HepG2 (cell line): ENCODE data around the gene NEDD4L. TPM values are rescaled to one million over a fixed set of nuclear protein-coding genes. Genes with fewer than 3 reads are reported as not detected.

ENCODE experiments used
- ERF ChIP-seq: IDR thresholded peaks from 2 replicates; pipeline ENCODE4 v1.6.1; 2018; ENCODE audit warnings: missing biosample characterization, missing genetic modification reagents
- ISL2 ChIP-seq: sonication (generic); formaldehyde crosslinking; IDR thresholded peaks from 2 replicates; pipeline ENCODE4 v1.5.0; 2020; ENCODE audit warnings: missing genetic modification reagents
- MAFK ChIP-seq, 2 experiments: IDR thresholded peaks in 1 of 2; conservative IDR thresholded peaks in 1 of 2; 2 replicates each; pipeline ENCODE4 v1.6.1; 2011; ENCODE audit warnings: improper control_type of control experiment in 2 of 2, low read length in 2 of 2
- MBNL3 ChIP-seq: fragments of 250-450 bp; sonication (Bioruptor Pico); conservative IDR thresholded peaks from 2 replicates; pipeline ENCODE4 v1.8.0; 2022; ENCODE audit warnings: mild to moderate bottlenecking, inconsistent platforms
- MIXL1 ChIP-seq: IDR thresholded peaks from 2 replicates; pipeline ENCODE4 v1.6.1; 2016
- POLR2AphosphoS5 ChIP-seq: IDR thresholded peaks from 2 replicates; pipeline ENCODE4 v1.6.1; 2012; ENCODE audit warnings: low read depth, low read length
- POLR2G ChIP-seq: fragments of 200-400 bp; formaldehyde crosslinking; IDR thresholded peaks from 2 replicates; pipeline ENCODE4 v1.6.1; 2018; ENCODE audit warnings: mild to moderate bottlenecking, low read depth, low read length, moderate library complexity
- TAF1 ChIP-seq: sonication (generic); formaldehyde crosslinking; IDR thresholded peaks from 2 replicates; pipeline ENCODE4 v1.4.0; 2020; ENCODE audit warnings: missing genetic modification reagents
- TAF15 ChIP-seq: fragments of 200-400 bp; formaldehyde crosslinking; IDR thresholded peaks from one replicate; pipeline ENCODE4 v1.6.1; 2018; ENCODE audit warnings: mild to moderate bottlenecking, low read depth, low read length; ENCODE audit not compliant: poor library complexity, severe bottlenecking
- ZEB1 ChIP-seq: IDR thresholded peaks from 2 replicates; pipeline ENCODE4 v1.6.1; 2012; ENCODE audit warnings: mild to moderate bottlenecking, low read depth, inconsistent platforms; ENCODE audit not compliant: insufficient replicate concordance
- ZNF251 ChIP-seq: sonication (generic); formaldehyde crosslinking; IDR thresholded peaks from 2 replicates; pipeline ENCODE4 v1.9.0; 2021; ENCODE audit warnings: mild to moderate bottlenecking, missing genetic modification reagents
- ZNF383 ChIP-seq: sonication (generic); formaldehyde crosslinking; IDR thresholded peaks from 2 replicates; pipeline ENCODE4 v1.4.0; 2020; ENCODE audit warnings: missing genetic modification reagents, mild to moderate bottlenecking, borderline replicate concordance
- ZNF607 ChIP-seq: sonication (generic); formaldehyde crosslinking; IDR thresholded peaks from 2 replicates; pipeline ENCODE4 v1.5.1; 2020; ENCODE audit warnings: missing genetic modification reagents, mild to moderate bottlenecking, borderline replicate concordance
- ZSCAN9 ChIP-seq: IDR thresholded peaks from 2 replicates; pipeline ENCODE4 v1.6.1; 2016; ENCODE audit warnings: borderline replicate concordance
- polyA plus RNA-seq, 8 experiments: library from polyadenylated mRNA; depleted of rRNA in 3 of 8; stranded (reverse) in 7 of 8; unstranded in 1 of 8; fragments of >200 nt; fragmentation: Illumina TruSeq in 4 of 8; extraction: Trizol in 4 of 8; gene quantifications; 2 replicates each; pipeline versions ENCODE4 v1.2.1 to v1.2.3, GENCODE V29; 2011 to 2016; ENCODE audit warnings: low read depth in 4 of 8, missing spikeins in 1 of 8, mixed read lengths in 1 of 8; ENCODE audit not compliant: insufficient read depth in 1 of 8
- total RNA-seq, 5 experiments: library from RNA; depleted of rRNA; stranded (reverse); fragments of >200 nt; fragmentation: Illumina TruSeq; extraction: Trizol; gene quantifications; 2 replicates each; pipeline ENCODE4 v1.2.3, GENCODE V29; 2016; ENCODE audit warnings: low read depth in 1 of 5
- TF ChIP-seq, protein P1 (sequence below): sonication (generic); formaldehyde crosslinking; IDR thresholded peaks from 2 replicates; pipeline ENCODE4 v1.5.0; 2020; ENCODE audit warnings: mild to moderate bottlenecking, missing genetic modification reagents, borderline replicate concordance
- TF ChIP-seq, protein P2 (sequence below): IDR thresholded peaks from 2 replicates; pipeline ENCODE4 v1.6.1; 2016; ENCODE audit warnings: low read depth
- TF ChIP-seq, protein P3 (sequence below): IDR thresholded peaks from 2 replicates; pipeline ENCODE4 v1.6.1; 2016; ENCODE audit warnings: low read depth, control low read depth
- TF ChIP-seq, protein P4 (sequence below): IDR thresholded peaks from 2 replicates; pipeline ENCODE4 v1.6.1; 2016; ENCODE audit warnings: missing genetic modification reagents, missing compliant biosample characterization
- TF ChIP-seq, protein P5 (sequence below): sonication (generic); formaldehyde crosslinking; IDR thresholded peaks from 2 replicates; pipeline ENCODE4 v1.4.0; 2020; ENCODE audit warnings: missing genetic modification reagents
- TF ChIP-seq, protein P6 (sequence below): IDR thresholded peaks from 2 replicates; pipeline ENCODE4 v1.6.1; 2012; ENCODE audit warnings: inconsistent platforms

NEDD4L gene
- total and polyA plus RNA-seq, 2 of the 13 experiments (the other 11 are each of a cell fraction or from before 2014, with no cell fraction given): 168 to 390 TPM

DNA sequence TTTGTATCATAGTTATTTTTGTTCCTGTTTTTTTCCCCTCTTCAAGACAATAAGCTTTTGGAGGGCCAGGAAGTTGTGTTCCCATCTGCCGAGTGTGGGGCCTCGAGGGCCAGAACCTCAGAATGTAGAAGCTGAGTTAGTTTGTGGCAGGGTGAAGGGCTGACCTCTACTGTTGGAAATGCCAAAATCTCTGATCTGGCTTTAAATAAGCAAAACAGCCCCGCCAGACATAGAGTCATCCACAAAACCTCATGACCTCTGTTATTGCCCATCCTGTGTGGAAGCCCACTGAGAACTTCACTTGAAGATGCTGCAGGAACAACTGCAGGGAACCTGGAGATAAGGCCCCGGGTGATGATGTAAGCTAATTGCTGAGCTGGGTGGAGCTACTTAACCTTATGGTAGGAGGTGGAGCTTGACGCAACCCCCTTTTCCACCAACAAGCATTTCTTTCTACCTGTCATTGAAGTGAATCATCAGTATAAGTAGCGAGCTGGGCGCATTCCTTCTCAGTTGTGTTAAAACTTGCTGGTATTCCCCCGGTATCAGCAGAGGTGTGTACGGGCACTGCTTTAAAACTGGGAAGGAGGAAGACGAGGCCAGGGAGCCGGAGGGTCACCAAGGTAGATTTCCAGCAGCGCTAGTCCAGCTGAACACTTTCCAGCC is 177.2 kb downstream of the NEDD4L start (continued):
- TF ChIP-seq, protein P1, sequence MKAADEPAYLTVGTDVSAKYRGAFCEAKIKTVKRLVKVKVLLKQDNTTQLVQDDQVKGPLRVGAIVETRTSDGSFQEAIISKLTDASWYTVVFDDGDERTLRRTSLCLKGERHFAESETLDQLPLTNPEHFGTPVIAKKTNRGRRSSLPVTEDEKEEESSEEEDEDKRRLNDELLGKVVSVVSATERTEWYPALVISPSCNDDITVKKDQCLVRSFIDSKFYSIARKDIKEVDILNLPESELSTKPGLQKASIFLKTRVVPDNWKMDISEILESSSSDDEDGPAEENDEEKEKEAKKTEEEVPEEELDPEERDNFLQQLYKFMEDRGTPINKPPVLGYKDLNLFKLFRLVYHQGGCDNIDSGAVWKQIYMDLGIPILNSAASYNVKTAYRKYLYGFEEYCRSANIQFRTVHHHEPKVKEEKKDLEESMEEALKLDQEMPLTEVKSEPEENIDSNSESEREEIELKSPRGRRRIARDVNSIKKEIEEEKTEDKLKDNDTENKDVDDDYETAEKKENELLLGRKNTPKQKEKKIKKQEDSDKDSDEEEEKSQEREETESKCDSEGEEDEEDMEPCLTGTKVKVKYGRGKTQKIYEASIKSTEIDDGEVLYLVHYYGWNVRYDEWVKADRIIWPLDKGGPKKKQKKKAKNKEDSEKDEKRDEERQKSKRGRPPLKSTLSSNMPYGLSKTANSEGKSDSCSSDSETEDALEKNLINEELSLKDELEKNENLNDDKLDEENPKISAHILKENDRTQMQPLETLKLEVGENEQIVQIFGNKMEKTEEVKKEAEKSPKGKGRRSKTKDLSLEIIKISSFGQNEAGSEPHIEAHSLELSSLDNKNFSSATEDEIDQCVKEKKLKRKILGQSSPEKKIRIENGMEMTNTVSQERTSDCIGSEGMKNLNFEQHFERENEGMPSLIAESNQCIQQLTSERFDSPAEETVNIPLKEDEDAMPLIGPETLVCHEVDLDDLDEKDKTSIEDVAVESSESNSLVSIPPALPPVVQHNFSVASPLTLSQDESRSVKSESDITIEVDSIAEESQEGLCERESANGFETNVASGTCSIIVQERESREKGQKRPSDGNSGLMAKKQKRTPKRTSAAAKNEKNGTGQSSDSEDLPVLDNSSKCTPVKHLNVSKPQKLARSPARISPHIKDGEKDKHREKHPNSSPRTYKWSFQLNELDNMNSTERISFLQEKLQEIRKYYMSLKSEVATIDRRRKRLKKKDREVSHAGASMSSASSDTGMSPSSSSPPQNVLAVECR (CRISPR knock-in tag): peak; percentile 29; the same call in 1 of the 2 replicates
- TF ChIP-seq ZNF383 (CRISPR knock-in tag) (no peak), ZEB1 (peak; percentile 35), ERF (CRISPR knock-in tag) (no peak), ZNF607 (CRISPR knock-in tag) (no peak), ZSCAN9 (CRISPR knock-in tag) (0 out of 2 replicates have a peak, but pooled peaks have one; percentile 22), POLR2G (peak; percentile 78), ISL2 (no peak), POLR2AphosphoS5 (peak; percentile 89), MAFK (conservative IDR thresholded peaks at IDR 0.05 in 1 of 2, IDR thresholded peaks at IDR 0.05 in 1 of 2; ENCODE audit: low read length in 2 of 2) (peak; percentile 25 to 57), ZNF251 (CRISPR knock-in tag) (no peak), MIXL1 (CRISPR knock-in tag) (0 out of 2 replicates have a peak, but pooled peaks have one; percentile 13), MBNL3 (CRISPR knock-in tag) (no peak), TAF15 (no peak), TAF1 (CRISPR knock-in tag) (peak; percentile 47)
- TF ChIP-seq, protein P2, sequence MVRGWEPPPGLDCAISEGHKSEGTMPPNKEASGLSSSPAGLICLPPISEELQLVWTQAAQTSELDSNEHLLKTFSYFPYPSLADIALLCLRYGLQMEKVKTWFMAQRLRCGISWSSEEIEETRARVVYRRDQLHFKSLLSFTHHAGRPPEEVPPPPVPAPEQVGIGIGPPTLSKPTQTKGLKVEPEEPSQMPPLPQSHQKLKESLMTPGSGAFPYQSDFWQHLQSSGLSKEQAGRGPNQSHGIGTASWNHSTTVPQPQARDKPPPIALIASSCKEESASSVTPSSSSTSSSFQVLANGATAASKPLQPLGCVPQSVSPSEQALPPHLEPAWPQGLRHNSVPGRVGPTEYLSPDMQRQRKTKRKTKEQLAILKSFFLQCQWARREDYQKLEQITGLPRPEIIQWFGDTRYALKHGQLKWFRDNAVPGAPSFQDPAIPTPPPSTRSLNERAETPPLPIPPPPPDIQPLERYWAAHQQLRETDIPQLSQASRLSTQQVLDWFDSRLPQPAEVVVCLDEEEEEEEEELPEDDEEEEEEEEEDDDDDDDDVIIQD (CRISPR knock-in tag): peak; percentile 37; the same call in 1 of the 2 replicates
- TF ChIP-seq, protein P3, sequence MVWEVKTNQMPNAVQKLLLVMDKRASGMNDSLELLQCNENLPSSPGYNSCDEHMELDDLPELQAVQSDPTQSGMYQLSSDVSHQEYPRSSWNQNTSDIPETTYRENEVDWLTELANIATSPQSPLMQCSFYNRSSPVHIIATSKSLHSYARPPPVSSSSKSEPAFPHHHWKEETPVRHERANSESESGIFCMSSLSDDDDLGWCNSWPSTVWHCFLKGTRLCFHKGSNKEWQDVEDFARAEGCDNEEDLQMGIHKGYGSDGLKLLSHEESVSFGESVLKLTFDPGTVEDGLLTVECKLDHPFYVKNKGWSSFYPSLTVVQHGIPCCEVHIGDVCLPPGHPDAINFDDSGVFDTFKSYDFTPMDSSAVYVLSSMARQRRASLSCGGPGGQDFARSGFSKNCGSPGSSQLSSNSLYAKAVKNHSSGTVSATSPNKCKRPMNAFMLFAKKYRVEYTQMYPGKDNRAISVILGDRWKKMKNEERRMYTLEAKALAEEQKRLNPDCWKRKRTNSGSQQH: peak; percentile 64; the same call in 1 of the 2 replicates
- TF ChIP-seq, protein P4, sequence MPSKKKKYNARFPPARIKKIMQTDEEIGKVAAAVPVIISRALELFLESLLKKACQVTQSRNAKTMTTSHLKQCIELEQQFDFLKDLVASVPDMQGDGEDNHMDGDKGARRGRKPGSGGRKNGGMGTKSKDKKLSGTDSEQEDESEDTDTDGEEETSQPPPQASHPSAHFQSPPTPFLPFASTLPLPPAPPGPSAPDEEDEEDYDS (CRISPR knock-in tag): peak; percentile 98
- TF ChIP-seq, protein P5, sequence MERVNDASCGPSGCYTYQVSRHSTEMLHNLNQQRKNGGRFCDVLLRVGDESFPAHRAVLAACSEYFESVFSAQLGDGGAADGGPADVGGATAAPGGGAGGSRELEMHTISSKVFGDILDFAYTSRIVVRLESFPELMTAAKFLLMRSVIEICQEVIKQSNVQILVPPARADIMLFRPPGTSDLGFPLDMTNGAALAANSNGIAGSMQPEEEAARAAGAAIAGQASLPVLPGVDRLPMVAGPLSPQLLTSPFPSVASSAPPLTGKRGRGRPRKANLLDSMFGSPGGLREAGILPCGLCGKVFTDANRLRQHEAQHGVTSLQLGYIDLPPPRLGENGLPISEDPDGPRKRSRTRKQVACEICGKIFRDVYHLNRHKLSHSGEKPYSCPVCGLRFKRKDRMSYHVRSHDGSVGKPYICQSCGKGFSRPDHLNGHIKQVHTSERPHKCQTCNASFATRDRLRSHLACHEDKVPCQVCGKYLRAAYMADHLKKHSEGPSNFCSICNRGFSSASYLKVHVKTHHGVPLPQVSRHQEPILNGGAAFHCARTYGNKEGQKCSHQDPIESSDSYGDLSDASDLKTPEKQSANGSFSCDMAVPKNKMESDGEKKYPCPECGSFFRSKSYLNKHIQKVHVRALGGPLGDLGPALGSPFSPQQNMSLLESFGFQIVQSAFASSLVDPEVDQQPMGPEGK (CRISPR knock-in tag): no peak
- TF ChIP-seq, protein P6, sequence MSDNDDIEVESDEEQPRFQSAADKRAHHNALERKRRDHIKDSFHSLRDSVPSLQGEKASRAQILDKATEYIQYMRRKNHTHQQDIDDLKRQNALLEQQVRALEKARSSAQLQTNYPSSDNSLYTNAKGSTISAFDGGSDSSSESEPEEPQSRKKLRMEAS: peak; percentile 36; the same call in 1 of the 2 replicates
